ENCODE measurements around the gene TKT. TPM values are rescaled to one million over a fixed set of nuclear protein-coding genes. Genes with fewer than 3 reads are reported as not detected.

TKT gene
- total and polyA plus RNA-seq, 8 donors, result 84.9 to 385 (median 140) TPM

GRCh38 chr3:53263907-53264306, 8.1 kb upstream of the TKT start:
- no peak for DNase-seq
- no peak overlapping the region for H3K4me3 ChIP-seq
- peaks cover 8 to 25% (median 14%) of the 10 kb centered on the region in 4 donors for H3K4me1 ChIP-seq
- peak overlapping the region in 4 of 5 donors; percentile 25 to 67 (median 50) for H3K27ac ChIP-seq
- no peaks in the 10 kb centered on the region for H3K9me3 ChIP-seq
- H3K27me3 ChIP-seq, result no peaks in the 10 kb centered on the region
- TF ChIP-seq CTCF (IDR thresholded peaks at IDR 0.05) (no peak), EP300 (IDR thresholded peaks at IDR 0.05) (no peak), POLR2A (IDR thresholded peaks at IDR 0.05) (no peak), POLR2AphosphoS5 (IDR thresholded peaks at IDR 0.05) (no peak)
- no peaks in the 10 kb centered on the region for H3K36me3 ChIP-seq
- intact Hi-C loops (cut with DNase I; ENCODE audit: low total_unique reads), result no loop called here
- WGBS, 5 donors, result 81 to 85% (median 83%) methylated on average over 4 of the region's 4 CpGs

GRCh38 chr3:53261712-53262111, 5.9 kb upstream of the TKT start:
- Histone ChIP-seq H3K27me3 (no peaks in the 10 kb centered on the region), H3K4me3 (no peak overlapping the region), H3K36me3 (no peaks in the 10 kb centered on the region), H3K4me1 (peaks cover 8 to 17% (median 13%) of the 10 kb centered on the region in 4 donors), H3K27ac (no peak overlapping the region), H3K9me3 (no peaks in the 10 kb centered on the region)
- no peak for TF ChIP-seq POLR2A (IDR thresholded peaks at IDR 0.05)
- TF ChIP-seq EP300 (IDR thresholded peaks at IDR 0.05), result no peak
- no peak for TF ChIP-seq CTCF (IDR thresholded peaks at IDR 0.05)
- no peak for TF ChIP-seq POLR2AphosphoS5 (IDR thresholded peaks at IDR 0.05)
- DNase-seq, result no peak
- intact Hi-C loops (cut with DNase I; ENCODE audit: low total_unique reads), result no loop called here
- WGBS, 5 donors, result 79 to 94% (median 81%) methylated on average over 5 of the region's 5 CpGs

GRCh38 chr3:53260286-53260785, 4.5 kb upstream of the TKT start:
- Histone ChIP-seq H3K36me3 (no peaks in the 10 kb centered on the region), H3K27ac (no peak overlapping the region)

GRCh38 chr3:53259427-53260259, 3.8 kb upstream of the TKT start:
- Histone ChIP-seq H3K27ac (no peak overlapping the region), H3K4me1 (peaks cover 10 to 21% (median 16%) of the 10 kb centered on the region in 4 donors), H3K36me3 (no peaks in the 10 kb centered on the region), H3K9me3 (no peaks in the 10 kb centered on the region), H3K27me3 (no peaks in the 10 kb centered on the region), H3K4me3 (no peak overlapping the region)
- 67 to 80% (median 73%) methylated on average over 9 of the region's 9 CpGs for WGBS, 5 donors
- DNase-seq, result no peak
- no peak for TF ChIP-seq POLR2A (IDR thresholded peaks at IDR 0.05)
- no peak for TF ChIP-seq CTCF (IDR thresholded peaks at IDR 0.05)
- no peak for TF ChIP-seq POLR2AphosphoS5 (IDR thresholded peaks at IDR 0.05)
- TF ChIP-seq EP300 (IDR thresholded peaks at IDR 0.05), result no peak
- intact Hi-C loops (cut with DNase I; ENCODE audit: low total_unique reads), result no loop called here

More at GRCh38 chr3:53260286-53260785, 4.5 kb upstream of the TKT start:
- no peaks in the 10 kb centered on the region for H3K9me3 ChIP-seq
- WGBS, 5 donors, result 58 to 77% (median 65%) methylated on average over 3 to 4 of the region's 4 CpGs
- H3K4me3 ChIP-seq, result no peak overlapping the region
- DNase-seq, result no peak
- no peaks in the 10 kb centered on the region for H3K27me3 ChIP-seq
- intact Hi-C loops (cut with DNase I; ENCODE audit: low total_unique reads), result no loop called here
- TF ChIP-seq POLR2AphosphoS5 (IDR thresholded peaks at IDR 0.05) (no peak), EP300 (IDR thresholded peaks at IDR 0.05) (no peak), POLR2A (IDR thresholded peaks at IDR 0.05) (no peak), CTCF (IDR thresholded peaks at IDR 0.05) (no peak)
- peaks cover 14 to 25% (median 20%) of the 10 kb centered on the region in 4 donors for H3K4me1 ChIP-seq

All from stomach (tissue), 9 donors.